Adrenal gland (tissue), 5 donors: Measurements from ENCODE around the gene LTO1.

Experiments used
- POLR2A ChIP-seq, 2 donors: fragments of 450-650 bp; IDR thresholded peaks; one replicate each; pipeline ENCODE4 v1.6.1; 2017; ENCODE audit warnings: antibody characterized with exemption in 2 of 2, mild to moderate bottlenecking in 2 of 2, moderate library complexity in 1 of 2
- TF ChIP-seq, protein P1 (sequence below), 6 experiments: fragments of 450-650 bp in 4 of 6; fragments of 200-600 bp in 2 of 6; sonication (generic) in 1 of 6; IDR thresholded peaks; 1 replicate in 5 of 6; 2 replicates in 1 of 6; pipeline versions ENCODE4 v1.5.1 to v1.8.0; 2016 to 2021; ENCODE audit warnings: antibody characterized with exemption in 6 of 6, mild to moderate bottlenecking in 2 of 6, moderate library complexity in 1 of 6
- donor health status: DM: no; HTN: no; CAD: no.

DNA sequence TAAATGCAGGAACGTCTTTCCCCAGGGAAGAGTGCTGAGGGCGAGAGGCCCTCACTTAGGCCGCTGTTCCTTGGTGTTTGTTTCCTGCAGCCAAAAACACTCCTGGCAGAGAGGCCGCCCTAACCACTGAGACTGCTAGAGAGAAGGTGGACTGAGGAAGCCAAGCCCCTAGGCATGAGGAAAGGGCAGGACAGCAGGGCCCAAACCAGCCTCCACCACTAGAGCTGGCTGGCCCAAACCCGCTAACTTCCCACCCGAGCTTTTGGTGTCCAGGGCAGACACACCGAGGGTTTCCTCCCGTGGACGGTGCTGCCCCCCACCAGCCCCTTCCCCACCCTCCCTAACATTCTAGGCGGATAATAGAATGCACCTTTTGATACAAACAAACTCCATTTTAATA, 22.7 kb upstream of the LTO1 start:
- TF ChIP-seq, protein P1, sequence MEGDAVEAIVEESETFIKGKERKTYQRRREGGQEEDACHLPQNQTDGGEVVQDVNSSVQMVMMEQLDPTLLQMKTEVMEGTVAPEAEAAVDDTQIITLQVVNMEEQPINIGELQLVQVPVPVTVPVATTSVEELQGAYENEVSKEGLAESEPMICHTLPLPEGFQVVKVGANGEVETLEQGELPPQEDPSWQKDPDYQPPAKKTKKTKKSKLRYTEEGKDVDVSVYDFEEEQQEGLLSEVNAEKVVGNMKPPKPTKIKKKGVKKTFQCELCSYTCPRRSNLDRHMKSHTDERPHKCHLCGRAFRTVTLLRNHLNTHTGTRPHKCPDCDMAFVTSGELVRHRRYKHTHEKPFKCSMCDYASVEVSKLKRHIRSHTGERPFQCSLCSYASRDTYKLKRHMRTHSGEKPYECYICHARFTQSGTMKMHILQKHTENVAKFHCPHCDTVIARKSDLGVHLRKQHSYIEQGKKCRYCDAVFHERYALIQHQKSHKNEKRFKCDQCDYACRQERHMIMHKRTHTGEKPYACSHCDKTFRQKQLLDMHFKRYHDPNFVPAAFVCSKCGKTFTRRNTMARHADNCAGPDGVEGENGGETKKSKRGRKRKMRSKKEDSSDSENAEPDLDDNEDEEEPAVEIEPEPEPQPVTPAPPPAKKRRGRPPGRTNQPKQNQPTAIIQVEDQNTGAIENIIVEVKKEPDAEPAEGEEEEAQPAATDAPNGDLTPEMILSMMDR (IDR thresholded peaks at IDR 0.05) = no peak
- TF ChIP-seq POLR2A (IDR thresholded peaks at IDR 0.05) = no peak
